ENCODE data around the gene LPP. TPM values are rescaled to one million over a fixed set of nuclear protein-coding genes. Genes with fewer than 3 reads are reported as not detected.

LPP gene
- total RNA-seq, 2 donors from 2014 or later, result 1,568 to 1,607 TPM

- no peak for ATAC-seq (ENCODE audit: insufficient number of reproducible peaks, low FRiP score, low read depth)
- Histone ChIP-seq H3K27ac (no peak overlapping the region), H3K4me3 (no peak overlapping the region), H3K36me3 (peaks cover 7% of the 10 kb centered on the region), H3K4me1 (ENCODE audit: control insufficient read depth in 1 of 2, low read depth in 2 of 2) (peaks cover 43 to 71% of the 10 kb centered on the region in 2 donors), H3K9me3 (no peaks in the 10 kb centered on the region), H3K27me3 (replicated peaks; ENCODE audit: insufficient read depth) (no peaks in the 10 kb centered on the region)
- no peak for TF ChIP-seq CTCF (IDR thresholded peaks at IDR 0.05)
- no peak for DNase-seq (ENCODE audit: low spot score)
Measured at GRCh38 chr3:188401244-188401993, 247.5 kb downstream of the LPP start.

- DNase-seq (ENCODE audit: low spot score), result no peak
- Histone ChIP-seq H3K4me1 (ENCODE audit: control insufficient read depth in 1 of 2, low read depth in 2 of 2) (peaks cover 35 to 63% of the 10 kb centered on the region in 2 donors), H3K27ac (no peak overlapping the region), H3K9me3 (no peaks in the 10 kb centered on the region), H3K36me3 (peaks cover 13% of the 10 kb centered on the region), H3K27me3 (replicated peaks; ENCODE audit: insufficient read depth) (no peaks in the 10 kb centered on the region), H3K4me3 (no peak overlapping the region)
- ATAC-seq (ENCODE audit: insufficient number of reproducible peaks, low FRiP score, low read depth), result no peak
- no peak for TF ChIP-seq CTCF (IDR thresholded peaks at IDR 0.05)
Measured at GRCh38 chr3:188402229-188402628, 248.3 kb downstream of the LPP start.

GRCh38 chr3:188403404-188403803 lies 249.4 kb downstream of the LPP start:
- ATAC-seq (ENCODE audit: insufficient number of reproducible peaks, low FRiP score, low read depth), result no peak
- no peak overlapping the region for H3K4me3 ChIP-seq
- H3K27me3 ChIP-seq (replicated peaks; ENCODE audit: insufficient read depth), result no peaks in the 10 kb centered on the region
- no peak for DNase-seq (ENCODE audit: low spot score)
- peaks cover 13% of the 10 kb centered on the region for H3K36me3 ChIP-seq
- peaks cover 29 to 51% of the 10 kb centered on the region in 2 donors for H3K4me1 ChIP-seq (ENCODE audit: control insufficient read depth in 1 of 2, low read depth in 2 of 2)
- H3K9me3 ChIP-seq, result no peaks in the 10 kb centered on the region
- no peak overlapping the region for H3K27ac ChIP-seq
- no peak for TF ChIP-seq CTCF (IDR thresholded peaks at IDR 0.05)

- Histone ChIP-seq H3K36me3 (peaks cover 16% of the 10 kb centered on the region), H3K27ac (no peak overlapping the region), H3K9me3 (no peaks in the 10 kb centered on the region), H3K27me3 (replicated peaks; ENCODE audit: insufficient read depth) (no peaks in the 10 kb centered on the region), H3K4me1 (ENCODE audit: control insufficient read depth in 1 of 2, low read depth in 2 of 2) (peaks cover 29 to 49% of the 10 kb centered on the region in 2 donors), H3K4me3 (no peak overlapping the region)
- DNase-seq (ENCODE audit: low spot score) (no peak), ATAC-seq (ENCODE audit: insufficient number of reproducible peaks, low FRiP score, low read depth) (no peak)
- TF ChIP-seq CTCF (IDR thresholded peaks at IDR 0.05), result no peak
Measured at GRCh38 chr3:188404124-188404523, 250.2 kb downstream of the LPP start.

GRCh38 chr3:188404701-188405100 lies 250.7 kb downstream of the LPP start:
- Histone ChIP-seq H3K4me3 (no peak overlapping the region), H3K4me1 (ENCODE audit: control insufficient read depth in 1 of 2, low read depth in 2 of 2) (peaks cover 29 to 47% of the 10 kb centered on the region in 2 donors), H3K9me3 (no peaks in the 10 kb centered on the region), H3K27me3 (replicated peaks; ENCODE audit: insufficient read depth) (no peaks in the 10 kb centered on the region), H3K27ac (no peak overlapping the region), H3K36me3 (peaks cover 16% of the 10 kb centered on the region)
- no peak for TF ChIP-seq CTCF (IDR thresholded peaks at IDR 0.05)
- ATAC-seq (ENCODE audit: insufficient number of reproducible peaks, low FRiP score, low read depth) (no peak), DNase-seq (ENCODE audit: low spot score) (no peak)
